Astrocyte (in vitro differentiated cells and primary cell): ENCODE measurements around the gene FAHD1. TPM values are rescaled to one million over a fixed set of nuclear protein-coding genes. Genes with fewer than 3 reads are reported as not detected.

Experiments
- DNase-seq: peaks from one replicate; pipeline ENCODE4 v3.0.0-alpha.2; 2010; ENCODE audit warnings: low read depth
- FAIRE-seq: peaks from 2 replicates; lab custom pipeline; 2011; peaks lifted over from hg19 to GRCh38; lab: Jason Lieb, UNC
- H2AFZ ChIP-seq: 2 replicates; pipeline ENCODE4 v1.6.0; 2012; ENCODE audit warnings: low read depth, low read length, inconsistent platforms
- H3K27ac ChIP-seq: 2 replicates; pipeline ENCODE4 v1.5.1; 2011; ENCODE audit warnings: low read depth, low read length, inconsistent platforms
- H3K27me3 ChIP-seq: 2 replicates; pipeline ENCODE4 v1.6.0; 2011; ENCODE audit warnings: low read length, inconsistent platforms; ENCODE audit not compliant: insufficient read depth
- H3K36me3 ChIP-seq: 2 replicates; pipeline ENCODE4 v1.5.1; 2011; ENCODE audit warnings: low read length, inconsistent platforms; ENCODE audit not compliant: insufficient read depth
- H3K4me1 ChIP-seq: 2 replicates; pipeline ENCODE4 v1.5.1; 2011; ENCODE audit warnings: low read length, inconsistent platforms; ENCODE audit not compliant: insufficient read depth
- H3K4me2 ChIP-seq: 2 replicates; pipeline ENCODE4 v1.6.0; 2012; ENCODE audit warnings: low read length, inconsistent platforms
- H3K4me3 ChIP-seq: 2 replicates; pipeline ENCODE4 v1.5.1; 2011; ENCODE audit warnings: low read depth, mild to moderate bottlenecking, low read length, inconsistent platforms; ENCODE audit not compliant: insufficient read depth
- H3K79me2 ChIP-seq: 2 replicates; pipeline ENCODE4 v1.6.0; 2012; ENCODE audit warnings: mild to moderate bottlenecking, low read length, inconsistent platforms; ENCODE audit not compliant: insufficient read depth
- H3K9ac ChIP-seq: 2 replicates; pipeline ENCODE4 v1.6.0; 2012; ENCODE audit warnings: mild to moderate bottlenecking, low read length, inconsistent platforms
- H3K9me3 ChIP-seq: 2 replicates; pipeline ENCODE4 v1.5.1; 2012; ENCODE audit warnings: low read depth, mild to moderate bottlenecking, low read length, inconsistent platforms; ENCODE audit not compliant: insufficient read depth
- H4K20me1 ChIP-seq: 2 replicates; pipeline ENCODE4 v1.6.0; 2012; ENCODE audit warnings: low read length, inconsistent platforms; ENCODE audit not compliant: insufficient read depth
- H3K27ac Mint-ChIP-seq: one replicate; pipeline ENCODE4 v1.8.0; 2021; ENCODE audit warnings: mild to moderate bottlenecking, mixed read lengths; ENCODE audit not compliant: unreplicated experiment
- H3K27me3 Mint-ChIP-seq: one replicate; pipeline ENCODE4 v1.8.0; 2021; ENCODE audit warnings: low read depth, mixed read lengths; ENCODE audit not compliant: unreplicated experiment
- H3K36me3 Mint-ChIP-seq: one replicate; pipeline ENCODE4 v1.8.0; 2021; ENCODE audit warnings: low read depth, mixed read lengths; ENCODE audit not compliant: unreplicated experiment
- H3K4me1 Mint-ChIP-seq: one replicate; pipeline ENCODE4 v1.8.0; 2021; ENCODE audit warnings: low read depth, mixed read lengths; ENCODE audit not compliant: unreplicated experiment
- H3K4me3 Mint-ChIP-seq: one replicate; pipeline ENCODE4 v1.8.0; 2021; ENCODE audit warnings: mild to moderate bottlenecking, moderate library complexity, mixed read lengths; ENCODE audit not compliant: unreplicated experiment
- H3K9me3 Mint-ChIP-seq: one replicate; pipeline ENCODE4 v1.8.0; 2021; ENCODE audit warnings: mild to moderate bottlenecking, mixed read lengths; ENCODE audit not compliant: unreplicated experiment
- EZH2 ChIP-seq: IDR thresholded peaks from 2 replicates; pipeline ENCODE4 v1.6.1; 2012; ENCODE audit warnings: mild to moderate bottlenecking, low read length, inconsistent platforms; ENCODE audit not compliant: insufficient read depth
- total RNA-seq: library from RNA; stranded (reverse); gene quantifications from 2 replicates; pipeline ENCODE4 v1.2.1, GENCODE V29; 2021
- TF ChIP-seq, protein P1 (sequence below): IDR thresholded peaks from 2 replicates; pipeline ENCODE4 v1.5.1; 2011; ENCODE audit warnings: low read depth, mild to moderate bottlenecking, inconsistent platforms, low read length, moderate library complexity; ENCODE audit not compliant: insufficient read depth

Gene FAHD1
- total RNA-seq, 1 donor from 2014 or later: 25.8 TPM

DNA sequence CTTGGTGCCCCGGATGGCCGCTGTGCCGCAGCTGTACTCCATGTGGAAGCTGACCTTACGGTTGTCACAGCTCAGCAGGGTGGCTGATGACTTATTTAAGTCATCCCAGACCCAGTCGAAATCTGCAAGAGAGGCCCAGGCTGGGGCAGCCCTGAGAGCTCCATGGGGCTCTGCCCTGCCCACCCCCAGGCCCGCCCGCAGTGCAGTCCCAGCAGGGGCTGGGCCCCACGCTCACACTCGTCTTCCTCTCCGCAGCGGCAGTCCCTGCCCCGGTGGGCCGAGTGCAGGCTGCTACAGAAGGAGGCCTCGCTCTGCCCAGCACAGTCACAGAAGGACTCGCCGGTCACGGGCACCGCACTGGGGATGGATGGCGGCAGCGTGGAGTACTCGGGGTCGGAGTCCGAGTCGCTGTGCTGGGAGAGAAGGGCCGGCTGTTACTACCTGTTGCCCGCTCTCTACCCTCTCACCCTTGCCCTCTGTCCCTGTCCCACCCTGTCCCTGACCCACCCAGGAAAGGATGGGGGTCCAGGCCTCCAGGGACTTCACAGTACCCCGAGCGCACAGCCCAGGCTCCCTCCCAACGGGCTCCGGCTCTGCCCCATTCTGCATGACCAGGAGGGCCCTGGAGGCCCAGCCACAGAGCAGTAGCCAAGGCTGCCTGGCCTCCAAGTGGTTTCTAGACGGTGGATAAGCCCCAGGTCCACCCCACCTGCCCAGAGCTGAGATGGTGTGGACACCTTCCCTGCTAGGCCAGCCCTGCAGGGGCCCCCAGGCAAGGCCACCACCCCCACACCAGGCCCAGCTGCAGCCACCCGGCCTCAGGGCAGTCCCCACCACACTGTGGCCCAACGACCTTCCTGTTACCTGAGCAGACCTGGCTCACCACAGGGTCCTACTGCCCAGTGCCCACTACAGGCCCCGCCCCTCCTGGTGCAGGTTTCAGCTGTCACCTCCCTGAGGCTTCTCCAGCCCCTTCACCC lies 48.5 kb upstream of the FAHD1 start:
- Histone ChIP-seq H2AFZ (no peak overlapping the region), H3K4me1 (peaks cover 17% of the 10 kb centered on the region), H3K4me3 (no peak overlapping the region), H3K9ac (no peak overlapping the region), H3K36me3 (no peaks in the 10 kb centered on the region), H3K4me2 (no peak overlapping the region), H3K9me3 (no peaks in the 10 kb centered on the region), H3K27me3 (no peaks in the 10 kb centered on the region), H4K20me1 (peaks cover 46% of the 10 kb centered on the region), H3K79me2 (peaks cover 48% of the 10 kb centered on the region), H3K27ac (no peak overlapping the region)
- DNase-seq (no peak), FAIRE-seq (no peak)
- H3K36me3 Mint-ChIP-seq: peaks cover 2% of the 10 kb centered on the region
- H3K27me3 Mint-ChIP-seq: no peaks in the 10 kb centered on the region
- no peak overlapping the region for H3K4me3 Mint-ChIP-seq
- peaks cover 9% of the 10 kb centered on the region for H3K4me1 Mint-ChIP-seq
- no peak overlapping the region for H3K27ac Mint-ChIP-seq
- TF ChIP-seq, protein P1, sequence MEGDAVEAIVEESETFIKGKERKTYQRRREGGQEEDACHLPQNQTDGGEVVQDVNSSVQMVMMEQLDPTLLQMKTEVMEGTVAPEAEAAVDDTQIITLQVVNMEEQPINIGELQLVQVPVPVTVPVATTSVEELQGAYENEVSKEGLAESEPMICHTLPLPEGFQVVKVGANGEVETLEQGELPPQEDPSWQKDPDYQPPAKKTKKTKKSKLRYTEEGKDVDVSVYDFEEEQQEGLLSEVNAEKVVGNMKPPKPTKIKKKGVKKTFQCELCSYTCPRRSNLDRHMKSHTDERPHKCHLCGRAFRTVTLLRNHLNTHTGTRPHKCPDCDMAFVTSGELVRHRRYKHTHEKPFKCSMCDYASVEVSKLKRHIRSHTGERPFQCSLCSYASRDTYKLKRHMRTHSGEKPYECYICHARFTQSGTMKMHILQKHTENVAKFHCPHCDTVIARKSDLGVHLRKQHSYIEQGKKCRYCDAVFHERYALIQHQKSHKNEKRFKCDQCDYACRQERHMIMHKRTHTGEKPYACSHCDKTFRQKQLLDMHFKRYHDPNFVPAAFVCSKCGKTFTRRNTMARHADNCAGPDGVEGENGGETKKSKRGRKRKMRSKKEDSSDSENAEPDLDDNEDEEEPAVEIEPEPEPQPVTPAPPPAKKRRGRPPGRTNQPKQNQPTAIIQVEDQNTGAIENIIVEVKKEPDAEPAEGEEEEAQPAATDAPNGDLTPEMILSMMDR: no peak
- TF ChIP-seq EZH2: no peak
- no peaks in the 10 kb centered on the region for H3K9me3 Mint-ChIP-seq

GRCh38 chr16:1779234-1779701 lies 47.7 kb upstream of the FAHD1 start:
- Histone ChIP-seq H3K27ac (no peak overlapping the region), H3K9ac (no peak overlapping the region), H3K27me3 (no peaks in the 10 kb centered on the region), H3K4me1 (peaks cover 16% of the 10 kb centered on the region), H2AFZ (no peak overlapping the region), H3K79me2 (peaks cover 47% of the 10 kb centered on the region), H3K36me3 (no peaks in the 10 kb centered on the region), H4K20me1 (peaks cover 45% of the 10 kb centered on the region), H3K4me3 (no peak overlapping the region), H3K9me3 (no peaks in the 10 kb centered on the region), H3K4me2 (no peak overlapping the region)
- TF ChIP-seq EZH2: no peak
- TF ChIP-seq, protein P1: no peak
- Mint-ChIP-seq H3K27me3 (no peaks in the 10 kb centered on the region), H3K36me3 (peaks cover 2% of the 10 kb centered on the region), H3K27ac (no peak overlapping the region), H3K4me1 (peaks cover 9% of the 10 kb centered on the region), H3K9me3 (no peaks in the 10 kb centered on the region), H3K4me3 (no peak overlapping the region)
- DNase-seq (no peak), FAIRE-seq (no peak)
